Mesendoderm (in vitro differentiated cells): ENCODE measurements around the gene HES5.
A peak's percentile ranks its signal among the peaks of the same experiment; 100 is the strongest.

Source experiments
- DNase-seq: peaks from one replicate; pipeline ENCODE4 v3.0.0; 2013
- H2AK5ac ChIP-seq: 2 replicates; pipeline ENCODE4 v1.6.1; 2013; ENCODE audit warnings: low read length, inconsistent platforms
- H2BK120ac ChIP-seq: 2 replicates; pipeline ENCODE4 v1.6.1; 2013; ENCODE audit warnings: low read depth, mild to moderate bottlenecking, low read length, moderate library complexity, mixed read lengths
- H2BK15ac ChIP-seq: replicated peaks from 2 replicates; pipeline ENCODE4 v1.6.1; 2013; ENCODE audit warnings: low read depth, mild to moderate bottlenecking, moderate library complexity
- H2BK5ac ChIP-seq: 2 replicates; pipeline ENCODE4 v1.6.1; 2013; ENCODE audit warnings: low read length, inconsistent platforms
- H3K18ac ChIP-seq: 2 replicates; pipeline ENCODE4 v1.6.1; 2013; ENCODE audit warnings: mild to moderate bottlenecking, low read length, mixed read lengths
- H3K23ac ChIP-seq: one replicate; pipeline ENCODE4 v1.6.1; 2013; ENCODE audit warnings: low read length
- H3K27ac ChIP-seq: 2 replicates; pipeline ENCODE4 v1.5.1; 2013; ENCODE audit warnings: low read depth, mild to moderate bottlenecking, inconsistent platforms, low read length, moderate library complexity
- H3K27me3 ChIP-seq: 2 replicates; pipeline ENCODE4 v1.6.1; 2013; ENCODE audit warnings: low read length, control low read depth, mild to moderate bottlenecking, inconsistent platforms; ENCODE audit not compliant: insufficient read depth, poor library complexity
- H3K36me3 ChIP-seq: 2 replicates; pipeline ENCODE4 v1.6.1; 2013; ENCODE audit warnings: low read length, inconsistent platforms; ENCODE audit not compliant: control insufficient read depth, insufficient read depth
- H3K4ac ChIP-seq: one replicate; pipeline ENCODE4 v1.6.1; 2013; ENCODE audit warnings: low read depth, mild to moderate bottlenecking, low read length, moderate library complexity
- H3K4me1 ChIP-seq: 2 replicates; pipeline ENCODE4 v1.6.1; 2013; ENCODE audit warnings: low read depth, low read length, inconsistent platforms; ENCODE audit not compliant: control insufficient read depth
- H3K4me2 ChIP-seq: 2 replicates; pipeline ENCODE4 v1.6.1; 2013; ENCODE audit warnings: low read length
- H3K4me3 ChIP-seq: 2 replicates; pipeline ENCODE4 v1.5.1; 2013; ENCODE audit warnings: mild to moderate bottlenecking, low read length
- H3K56ac ChIP-seq: one replicate; pipeline ENCODE4 v1.6.1; 2013; ENCODE audit warnings: low read length
- H3K79me1 ChIP-seq: 2 replicates; pipeline ENCODE4 v1.6.1; 2013; ENCODE audit warnings: low read length, inconsistent platforms
- H3K79me2 ChIP-seq: 2 replicates; pipeline ENCODE4 v1.6.1; 2013; ENCODE audit warnings: mild to moderate bottlenecking, low read length; ENCODE audit not compliant: control insufficient read depth, insufficient read depth
- H3K9ac ChIP-seq: 2 replicates; pipeline ENCODE4 v1.6.1; 2013; ENCODE audit warnings: low read length, inconsistent platforms
- H4K5ac ChIP-seq: one replicate; pipeline ENCODE4 v1.6.1; 2013; ENCODE audit warnings: low read length
- H4K8ac ChIP-seq: one replicate; pipeline ENCODE4 v1.6.1; 2013; ENCODE audit warnings: low read depth, mild to moderate bottlenecking, control low read depth, low read length, moderate library complexity
- WGBS: extraction: QIAGEN DNeasy Blood & Tissue Kit; methylation state at CpG from one replicate; pipeline ENCODE4 v1.1.7; 2013; ENCODE audit warnings: low lambda C conversion rate, missing lambda C conversion rate; ENCODE audit not compliant: insufficient coverage; ENCODE audit errors: extremely low coverage; 5-methylcytosine and 5-hydroxymethylcytosine counted together

Gene HES5

GRCh38 chr1:2527556-2527860, 2.6 kb downstream of the HES5 start:
- peaks cover 32% of the 10 kb centered on the region for H3K79me2 ChIP-seq
- no peak overlapping the region for H2BK5ac ChIP-seq
- H3K27me3 ChIP-seq, result peaks cover 23% of the 10 kb centered on the region
- no peak overlapping the region for H3K4me3 ChIP-seq
- no peak overlapping the region for H4K5ac ChIP-seq
- H2BK120ac ChIP-seq, result no peak overlapping the region
- no peak overlapping the region for H3K18ac ChIP-seq
- no peaks in the 10 kb centered on the region for H3K36me3 ChIP-seq
- no peak overlapping the region for H3K4ac ChIP-seq
- no peak overlapping the region for H2BK15ac ChIP-seq
- no peak overlapping the region for H3K27ac ChIP-seq
- DNase-seq, result no peak
- peaks cover 24% of the 10 kb centered on the region for H3K79me1 ChIP-seq
- H3K23ac ChIP-seq, result no peak overlapping the region
- no peak overlapping the region for H2AK5ac ChIP-seq
- WGBS, result no CpG with 5 or more reads among the region's 4 CpGs
- no peak overlapping the region for H3K4me2 ChIP-seq
- H3K56ac ChIP-seq, result no peak overlapping the region
- no peak overlapping the region for H3K9ac ChIP-seq
- H3K4me1 ChIP-seq, result peaks cover 6% of the 10 kb centered on the region
- H4K8ac ChIP-seq, result no peak overlapping the region

GRCh38 chr1:2526824-2527555, 3.1 kb downstream of the HES5 start:
- no CpG with 5 or more reads among the region's 20 CpGs for WGBS

GRCh38 chr1:2525920-2526823, 3.9 kb downstream of the HES5 start, which contains the start of gene PANK4:
PANK4 (minus strand) TSS chr1:2526596; CDS start chr1:2526587, 9 bp downstream.
- H3K18ac ChIP-seq, result peak within 1 kb of the TSS; percentile 97
- peak within 1 kb of the TSS; percentile 30 for H2AK5ac ChIP-seq
- peak within 1 kb of the TSS; percentile 93 for H3K4me3 ChIP-seq
- no peak within 1 kb of the TSS for H4K5ac ChIP-seq
- H3K4me1 ChIP-seq, result peaks cover 6% of the 10 kb centered on the region
- no peak within 1 kb of the TSS for H2BK5ac ChIP-seq
- no CpG with 5 or more reads among the region's 107 CpGs for WGBS
- H3K27me3 ChIP-seq, result peaks cover 20% of the 10 kb centered on the region
- H3K79me2 ChIP-seq, result peaks cover 36% of the 10 kb centered on the region
- H3K9ac ChIP-seq, result peak within 1 kb of the TSS; percentile 96
- H3K4ac ChIP-seq, result peak within 1 kb of the TSS; percentile 71
- H3K79me1 ChIP-seq, result peaks cover 26% of the 10 kb centered on the region
- H4K8ac ChIP-seq, result no peak within 1 kb of the TSS
- no peak within 1 kb of the TSS for H3K27ac ChIP-seq
- H3K56ac ChIP-seq, result peak within 1 kb of the TSS; percentile 96
- no peak within 1 kb of the TSS for H2BK15ac ChIP-seq
- no peaks in the 10 kb centered on the region for H3K36me3 ChIP-seq
- peak within 1 kb of the TSS; percentile 59 for H3K23ac ChIP-seq
- DNase-seq, result peak; percentile 97
- no peak within 1 kb of the TSS for H2BK120ac ChIP-seq
- peak within 1 kb of the TSS; percentile 84 for H3K4me2 ChIP-seq

More at GRCh38 chr1:2526824-2527555, 3.1 kb downstream of the HES5 start:
- Histone ChIP-seq H3K9ac (peak overlapping the region; percentile 26), H4K8ac (no peak overlapping the region), H2BK15ac (no peak overlapping the region), H3K79me2 (peaks cover 36% of the 10 kb centered on the region), H3K4me3 (no peak overlapping the region), H2AK5ac (no peak overlapping the region), H3K4ac (no peak overlapping the region), H3K4me2 (peak overlapping the region; percentile 24), H3K27me3 (peaks cover 23% of the 10 kb centered on the region), H3K79me1 (peaks cover 26% of the 10 kb centered on the region), H3K36me3 (no peaks in the 10 kb centered on the region), H3K18ac (no peak overlapping the region), H3K4me1 (peaks cover 6% of the 10 kb centered on the region), H3K56ac (no peak overlapping the region), H2BK120ac (no peak overlapping the region), H3K23ac (no peak overlapping the region), H4K5ac (no peak overlapping the region), H3K27ac (no peak overlapping the region), H2BK5ac (no peak overlapping the region)
- peak; percentile 52 for DNase-seq

- Histone ChIP-seq H3K27ac (no peak overlapping the region), H3K27me3 (peaks cover 15% of the 10 kb centered on the region), H3K79me2 (peaks cover 36% of the 10 kb centered on the region), H3K4me1 (peaks cover 6% of the 10 kb centered on the region), H4K5ac (no peak overlapping the region), H3K4me2 (peak overlapping the region; percentile 84), H2BK120ac (no peak overlapping the region), H3K9ac (peak overlapping the region; percentile 96), H4K8ac (no peak overlapping the region), H3K56ac (peak overlapping the region; percentile 96), H2BK5ac (no peak overlapping the region), H2BK15ac (no peak overlapping the region), H3K4me3 (peak overlapping the region; percentile 93), H3K18ac (peak overlapping the region; percentile 44), H3K4ac (peak overlapping the region; percentile 71), H3K79me1 (peaks cover 26% of the 10 kb centered on the region), H2AK5ac (peak overlapping the region; percentile 30), H3K36me3 (peaks cover 3% of the 10 kb centered on the region), H3K23ac (peak overlapping the region; percentile 59)
- no CpG with 5 or more reads among the region's 20 CpGs for WGBS
- peak; percentile 31 for DNase-seq
These were observed 4.5 kb downstream of the HES5 start for GRCh38 chr1:2525572-2525919.

- H3K4me1 ChIP-seq, result peaks cover 6% of the 10 kb centered on the region
- peak overlapping the region; percentile 15 for H3K9ac ChIP-seq
- H3K23ac ChIP-seq, result no peak overlapping the region
- no peak overlapping the region for H2BK120ac ChIP-seq
- no peak overlapping the region for H2BK15ac ChIP-seq
- WGBS, result no CpG with 5 or more reads among the region's 10 CpGs
- peaks cover 36% of the 10 kb centered on the region for H3K79me2 ChIP-seq
- no peak overlapping the region for H3K56ac ChIP-seq
- no peak for DNase-seq
- no peak overlapping the region for H3K27ac ChIP-seq
- no peak overlapping the region for H2AK5ac ChIP-seq
- H3K4me2 ChIP-seq, result no peak overlapping the region
- no peak overlapping the region for H4K8ac ChIP-seq
- no peak overlapping the region for H3K4ac ChIP-seq
- no peak overlapping the region for H2BK5ac ChIP-seq
- peaks cover 9% of the 10 kb centered on the region for H3K27me3 ChIP-seq
- H3K36me3 ChIP-seq, result peaks cover 5% of the 10 kb centered on the region
- H3K4me3 ChIP-seq, result no peak overlapping the region
- no peak overlapping the region for H4K5ac ChIP-seq
- no peak overlapping the region for H3K18ac ChIP-seq
- H3K79me1 ChIP-seq, result peaks cover 26% of the 10 kb centered on the region
These were observed 6.0 kb downstream of the HES5 start for GRCh38 chr1:2523891-2524609.
